H1 (cell line): Measurements from ENCODE around the gene CABP2. TPM values are rescaled to one million over a fixed set of nuclear protein-coding genes. Genes with fewer than 3 reads are reported as not detected.
A peak's percentile ranks its signal among the peaks of the same experiment; 100 is the strongest.

Experiments used
- CTCF ChIA-PET: fragments of 300-600 bp; sonication (Branson Sonifier 250); formaldehyde crosslinking; loops from one replicate; lab custom pipeline; 2021; ENCODE audit not compliant: partially characterized antibody; lab: Charles Lee
- POLR2A ChIA-PET: fragments of 300-600 bp; sonication (Branson Sonifier 250); formaldehyde crosslinking; loops from one replicate; lab custom pipeline; 2021; ENCODE audit warnings: inconsistent platforms; ENCODE audit not compliant: partially characterized antibody; lab: Charles Lee
- DNase-seq, 2 experiments: peaks; one replicate each; pipeline versions ENCODE4 v3.0.0 to v3.0.0-alpha.2; 2010 to 2022; ENCODE audit warnings: low spot score in 2 of 2, low read depth in 1 of 2, mixed read lengths in 1 of 2
- FAIRE-seq: peaks from 2 replicates; lab custom pipeline; 2011; peaks lifted over from hg19 to GRCh38; lab: Jason Lieb, UNC
- H2AFZ ChIP-seq: 2 replicates; pipeline ENCODE4 v1.8.1; 2012; ENCODE audit warnings: low read length, inconsistent platforms
- H2AK5ac ChIP-seq: 2 replicates; pipeline ENCODE4 v1.6.1; 2013; ENCODE audit warnings: low read depth, low read length
- H2BK120ac ChIP-seq: replicated peaks from 2 replicates; pipeline ENCODE3; 2013; ENCODE audit warnings: low read depth, low read length, inconsistent platforms
- H2BK12ac ChIP-seq: 2 replicates; pipeline ENCODE4 v1.6.1; 2013; ENCODE audit warnings: low read depth, low read length
- H2BK15ac ChIP-seq: 2 replicates; pipeline ENCODE4 v1.6.1; 2013; ENCODE audit warnings: low read length
- H2BK20ac ChIP-seq: 2 replicates; pipeline ENCODE4 v1.6.1; 2013; ENCODE audit warnings: low read length
- H2BK5ac ChIP-seq: 2 replicates; pipeline ENCODE4 v1.6.1; 2013; ENCODE audit warnings: low read depth, low read length
- H3K14ac ChIP-seq: 2 replicates; pipeline ENCODE4 v1.6.1; 2013; ENCODE audit warnings: inconsistent platforms; ENCODE audit not compliant: insufficient read length
- H3K18ac ChIP-seq: 2 replicates; pipeline ENCODE4 v1.6.1; 2013; ENCODE audit warnings: low read length; ENCODE audit errors: extremely low read depth
- H3K23ac ChIP-seq: 2 replicates; pipeline ENCODE4 v1.6.1; 2013; ENCODE audit warnings: inconsistent platforms; ENCODE audit not compliant: insufficient read length
- H3K23me2 ChIP-seq: 2 replicates; pipeline ENCODE4 v1.6.1; 2013; ENCODE audit warnings: low read depth, low read length
- H3K27ac ChIP-seq: 2 replicates; pipeline ENCODE4 v1.6.1; 2011; ENCODE audit warnings: low read depth, low read length, inconsistent platforms
- H3K27me3 ChIP-seq, 4 experiments: replicated peaks in 1 of 4; 1 replicate in 1 of 4; 2 replicates in 3 of 4; pipeline versions ENCODE4 v1.6.1 to v1.8.1; 2011 to 2013; ENCODE audit warnings: low read length in 3 of 4, mild to moderate bottlenecking in 3 of 4, inconsistent platforms in 2 of 4, mixed read lengths in 2 of 4, moderate library complexity in 1 of 4; ENCODE audit not compliant: control insufficient read depth in 3 of 4, insufficient read depth in 3 of 4; ENCODE audit errors: extremely low read depth in 1 of 4
- H3K36me3 ChIP-seq, 4 experiments: 2 replicates each; pipeline versions ENCODE4 v1.6.1 to v1.8.1; 2011 to 2013; ENCODE audit warnings: mild to moderate bottlenecking in 4 of 4, low read length in 3 of 4, moderate library complexity in 2 of 4, control low read depth in 1 of 4, inconsistent platforms in 1 of 4; ENCODE audit not compliant: insufficient read depth in 4 of 4, control insufficient read depth in 2 of 4
- H3K4ac ChIP-seq: replicated peaks from 2 replicates; pipeline ENCODE3; 2013; ENCODE audit warnings: low read length, low read depth, mixed read lengths, inconsistent platforms; ENCODE audit not compliant: insufficient read length
- H3K4me1 ChIP-seq, 4 experiments: replicated peaks in 1 of 4; 1 replicate in 1 of 4; 2 replicates in 3 of 4; pipeline versions ENCODE4 v1.6.1 to v1.8.1; 2011 to 2013; ENCODE audit warnings: low read length in 3 of 4, inconsistent platforms in 2 of 4, mixed read lengths in 1 of 4; ENCODE audit not compliant: insufficient read depth in 4 of 4, control insufficient read depth in 3 of 4
- H3K4me2 ChIP-seq, 2 experiments: 2 replicates each; pipeline versions ENCODE4 v1.6.1 to v1.8.1; 2011 to 2013; ENCODE audit warnings: low read depth in 2 of 2, low read length in 2 of 2, control low read depth in 1 of 2, inconsistent platforms in 1 of 2, mild to moderate bottlenecking in 1 of 2; ENCODE audit not compliant: insufficient read depth in 1 of 2
- H3K4me3 ChIP-seq, 4 experiments: fragments of 200-600, 300-600 bp in 1 of 4; sonication (generic), shearing (Covaris generic), sonication (Bioruptor Twin) in 1 of 4; 2 replicates each; pipeline versions ENCODE4 v1.5.1 to v1.8.1; 2011 to 2016; ENCODE audit warnings: low read length in 4 of 4, low read depth in 3 of 4, control low read depth in 2 of 4, inconsistent platforms in 2 of 4, mild to moderate bottlenecking in 2 of 4, mixed read lengths in 1 of 4, moderate library complexity in 1 of 4; ENCODE audit not compliant: insufficient read depth in 2 of 4; ENCODE audit errors: extremely low read depth in 1 of 4
- H3K56ac ChIP-seq: replicated peaks from 2 replicates; pipeline ENCODE3; 2013; ENCODE audit warnings: low read depth, mild to moderate bottlenecking, mixed read lengths, low read length, inconsistent platforms; ENCODE audit not compliant: insufficient read length
- H3K79me1 ChIP-seq: 2 replicates; pipeline ENCODE4 v1.6.1; 2013; ENCODE audit warnings: low read depth, low read length, control low read depth
- H3K79me2 ChIP-seq, 2 experiments: 2 replicates each; pipeline versions ENCODE4 v1.6.1 to v1.8.1; 2012 to 2013; ENCODE audit warnings: low read length in 2 of 2, mild to moderate bottlenecking in 2 of 2, inconsistent platforms in 1 of 2; ENCODE audit not compliant: insufficient read depth in 2 of 2, control insufficient read depth in 1 of 2
- H3K9ac ChIP-seq, 4 experiments: replicated peaks in 1 of 4; 1 replicate in 1 of 4; 2 replicates in 3 of 4; pipeline versions ENCODE4 v1.6.1 to v1.8.1; 2011 to 2013; ENCODE audit warnings: low read depth in 3 of 4, low read length in 3 of 4, control low read depth in 2 of 4, mild to moderate bottlenecking in 2 of 4, moderate library complexity in 2 of 4, inconsistent platforms in 1 of 4; ENCODE audit errors: extremely low read depth in 1 of 4
- H3K9me3 ChIP-seq, 2 experiments: 2 replicates each; pipeline versions ENCODE4 v1.6.1 to v1.8.1; 2012 to 2013; ENCODE audit warnings: mild to moderate bottlenecking in 2 of 2, moderate library complexity in 2 of 2, control low read depth in 1 of 2, inconsistent platforms in 1 of 2, low read depth in 1 of 2, low read length in 1 of 2, mixed read lengths in 1 of 2; ENCODE audit not compliant: insufficient read depth in 2 of 2
- H4K20me1 ChIP-seq, 2 experiments: replicated peaks in 1 of 2; 2 replicates each; pipeline versions ENCODE3 to v1.8.1; 2011 to 2013; ENCODE audit warnings: inconsistent platforms in 2 of 2, low read length in 2 of 2, mild to moderate bottlenecking in 1 of 2; ENCODE audit not compliant: insufficient read depth in 2 of 2, control insufficient read depth in 1 of 2
- H4K5ac ChIP-seq: 2 replicates; pipeline ENCODE4 v1.6.1; 2013; ENCODE audit warnings: low read length, low read depth, mixed read lengths, inconsistent platforms; ENCODE audit not compliant: insufficient read length
- H4K8ac ChIP-seq: 2 replicates; pipeline ENCODE4 v1.8.0; 2013; ENCODE audit warnings: mild to moderate bottlenecking, moderate library complexity, low read length, inconsistent platforms; ENCODE audit not compliant: insufficient read depth; ENCODE audit errors: extremely low read depth
- H4K91ac ChIP-seq: replicated peaks from 2 replicates; pipeline ENCODE3; 2013; ENCODE audit warnings: low read length, mixed read lengths, inconsistent platforms; ENCODE audit not compliant: insufficient read length
- BACH1 ChIP-seq: IDR thresholded peaks from 2 replicates; pipeline ENCODE4 v1.6.1; 2012; ENCODE audit warnings: low read length, improper control_type of control experiment
- CEBPB ChIP-seq: IDR thresholded peaks from 2 replicates; pipeline ENCODE4 v1.6.1; 2012; ENCODE audit warnings: low read depth, low read length
- E2F6 ChIP-seq: IDR thresholded peaks from 2 replicates; pipeline ENCODE4 v1.6.1; 2012; ENCODE audit warnings: inconsistent platforms
- KDM1A ChIP-seq: fragments of 200-600, 300-600 bp; sonication (generic); IDR thresholded peaks from 2 replicates; pipeline ENCODE4 v1.7.1; 2016; ENCODE audit warnings: mild to moderate bottlenecking, low read length, borderline replicate concordance
- KDM5A ChIP-seq: fragments of 200-600 bp; IDR thresholded peaks from 2 replicates; pipeline ENCODE4 v1.7.1; 2012; ENCODE audit warnings: mild to moderate bottlenecking, low read length, inconsistent platforms, mixed read lengths
- MAFK ChIP-seq: IDR thresholded peaks from 2 replicates; pipeline ENCODE4 v1.6.1; 2012; ENCODE audit warnings: low read depth, mild to moderate bottlenecking, improper control_type of control experiment, low read length
- RNF2 ChIP-seq: fragments of 200-900, 300-1000 bp; sonication (generic); IDR thresholded peaks from 2 replicates; pipeline ENCODE4 v1.7.1; 2016; ENCODE audit warnings: borderline replicate concordance, low read depth, mild to moderate bottlenecking, antibody characterized with exemption, low read length; ENCODE audit not compliant: poor library complexity, severe bottlenecking; ENCODE audit errors: missing control alignments
- TAF7 ChIP-seq: optimal IDR thresholded peaks from 2 replicates; pipeline ENCODE3; 2011; ENCODE audit warnings: low read depth, mild to moderate bottlenecking, inconsistent platforms, low read length, moderate library complexity, borderline replicate concordance
- YY1 ChIP-seq: IDR thresholded peaks from 2 replicates; pipeline ENCODE4 v1.6.1; 2011; ENCODE audit warnings: low read depth, mild to moderate bottlenecking, low read length
- WGBS, 2 experiments: shearing (Covaris generic) in 1 of 2; methylation state at CpG; one replicate each; pipeline versions ENCODE4 v1.1.6 to v1.1.7; 2013 to 2015; ENCODE audit warnings: low lambda C conversion rate in 2 of 2, mixed read lengths in 2 of 2, inconsistent platforms in 1 of 2, low coverage in 1 of 2, missing lambda C conversion rate in 1 of 2; ENCODE audit not compliant: insufficient replicate concordance in 2 of 2, insufficient coverage in 1 of 2, insufficient read length in 1 of 2; ENCODE audit errors: extremely low coverage in 1 of 2, missing lambda C conversion rate in 1 of 2; 5-methylcytosine and 5-hydroxymethylcytosine counted together
- polyA plus RNA-seq, 7 experiments: library from polyadenylated mRNA; depleted of rRNA in 3 of 7; stranded (reverse) in 5 of 7; unstranded in 2 of 7; fragments of >200 nt in 5 of 7; fragments of 200-250 nt in 2 of 7; gene quantifications; 1 replicate in 5 of 7; 2 replicates in 1 of 7; 4 replicates in 1 of 7; pipeline versions ENCODE4 v1.2.1 to v1.2.3, GENCODE V29; 2011 to 2013; ENCODE audit warnings: missing spikeins in 2 of 7, mixed read lengths in 2 of 7
- total RNA-seq: library from RNA; stranded (reverse); fragmentation: NEBNext Ultra II Directional; extraction: Animal tissue kit (Norgen Biotek cat#: 25700); gene quantifications from 2 replicates; pipeline ENCODE4 v1.2.1, GENCODE V29; 2021

Gene CABP2
- total and polyA plus RNA-seq, 2 of the 8 experiments (the other 6 are each of a cell fraction or from before 2014, with no cell fraction given): not detected

GRCh38 chr11:67482827-67483798 is 40.1 kb downstream of the CABP2 start, which contains the start of gene AIP:
Gene AIP (plus strand): TSS chr11:67483026. CDS start chr11:67483159, 133 bp downstream.
- no peaks in the 10 kb centered on the region for H3K79me2 ChIP-seq
- WGBS, 2 experiments: 11% methylated on average over 60 of the region's 60 CpGs; no CpG with 5 or more reads in 1 of the 2 experiments
- H4K5ac ChIP-seq: peak within 1 kb of the TSS; percentile 96
- peak within 1 kb of the TSS; percentile 78; the same call in 1 of the 2 replicates for H2BK15ac ChIP-seq
- no peaks in the 10 kb centered on the region for H3K23me2 ChIP-seq
- peak within 1 kb of the TSS; percentile 44 to 64 (median 60) for H3K4me3 ChIP-seq
- peak within 1 kb of the TSS; percentile 92; the same call in 1 of the 2 replicates for H2BK12ac ChIP-seq
- H4K91ac ChIP-seq: peak within 1 kb of the TSS; percentile 84
- H3K18ac ChIP-seq: peak within 1 kb of the TSS; percentile 94
- H3K56ac ChIP-seq: no peak within 1 kb of the TSS
- H3K4me1 ChIP-seq: peaks cover 0 to 3% (median 3%) of the 10 kb centered on the region in 4 experiments; a peak in 3 of 7 replicates
- no peaks in the 10 kb centered on the region for H3K9me3 ChIP-seq
- H3K14ac ChIP-seq: no peak within 1 kb of the TSS
- no peaks in the 10 kb centered on the region for H3K79me1 ChIP-seq
- H3K4ac ChIP-seq: no peak within 1 kb of the TSS
- peaks cover 0 to 3% (median 0%) of the 10 kb centered on the region in 4 experiments; a peak in 1 of 8 replicates for H3K36me3 ChIP-seq
- DNase-seq (peak; percentile 93 to 97), FAIRE-seq (no peak)
- H2AFZ ChIP-seq: peak within 1 kb of the TSS; percentile 39; the same call in 1 of the 2 replicates
- ChIA-PET CTCF (interaction anchor here (0.8 to 1.0 kb wide), 2 partner anchors 85 to 91 kb away, joined by 3 to 4 read pairs; partner anchors contain the start of gene RAD9A), POLR2A (interaction anchor here (0.8 to 2.1 kb wide), 6 partner anchors 9 to 87 kb away, joined by 3 to 7 read pairs (median 4); partner anchors contain the start of gene TMEM134)
- H3K4me2 ChIP-seq: peak within 1 kb of the TSS; percentile 54 to 70
- H2BK120ac ChIP-seq: no peak within 1 kb of the TSS
- peak within 1 kb of the TSS; percentile 76 for H2BK5ac ChIP-seq
- peaks cover 0 to 10% (median 9%) of the 10 kb centered on the region in 4 experiments; a peak in 6 of 7 replicates for H3K27me3 ChIP-seq
- peak within 1 kb of the TSS; percentile 67 for H3K27ac ChIP-seq
- peaks cover 0 to 5% of the 10 kb centered on the region in 2 experiments for H4K20me1 ChIP-seq
- no peak within 1 kb of the TSS; the same call in 1 of the 2 replicates for H2AK5ac ChIP-seq
- no peak within 1 kb of the TSS for H3K23ac ChIP-seq
- no peak within 1 kb of the TSS for H2BK20ac ChIP-seq
- H4K8ac ChIP-seq: peak within 1 kb of the TSS; percentile 98; the same call in 1 of the 2 replicates
- peak within 1 kb of the TSS in 3 of 4 experiments; percentile 62 to 79 (median 70); a peak in 6 of 7 replicates for H3K9ac ChIP-seq
- TF ChIP-seq RNF2: peak; percentile 68
- peak; percentile 100 for TF ChIP-seq YY1
- no peak for TF ChIP-seq BACH1
- TF ChIP-seq KDM1A: peak; percentile 24; the same call in 1 of the 2 replicates
- 0 out of 2 replicates have a peak, but pooled peaks have one; percentile 13 for TF ChIP-seq CEBPB
- TF ChIP-seq MAFK: no peak
- peak; percentile 78 for TF ChIP-seq TAF7
- TF ChIP-seq E2F6: peak; percentile 100
- TF ChIP-seq KDM5A: peak; percentile 80
